Left hindlimb (tissue), 1 donor: Measurements from ENCODE around the gene FN3KRP.
"Not testable (repeated sequence)": the region's sequence is repeated elsewhere in the genome, so short reads cannot be mapped to it uniquely, and the experiment has no call there.

Source experiments
- DNase-seq: peaks from one replicate; pipeline ENCODE4 v3.0.0-alpha.2; 2018

FN3KRP gene

GRCh38 chr17:82745524-82745923, 29.0 kb downstream of the FN3KRP start:
- DNase-seq: no peak

- no peak for DNase-seq
Measured at GRCh38 chr17:82748756-82749155, 32.2 kb downstream of the FN3KRP start.

GRCh38 chr17:82750241-82750908, 33.9 kb downstream of the FN3KRP start:
- no peak for DNase-seq

GRCh38 chr17:82751171-82751570, 34.7 kb downstream of the FN3KRP start:
- no peak for DNase-seq

- DNase-seq: peak; percentile 95
Measured at GRCh38 chr17:82751571-82752370, 35.3 kb downstream of the FN3KRP start, which contains the start of gene TBCD. TSS of gene TBCD (plus strand) at chr17:82752065. CDS start at chr17:82752194, 129 bp downstream.

GRCh38 chr17:82752371-82753200, 36.1 kb downstream of the FN3KRP start:
- DNase-seq: no peak

GRCh38 chr17:82753201-82753464, 36.6 kb downstream of the FN3KRP start:
- DNase-seq: no peak

GRCh38 chr17:82754297-82755208, 38.0 kb downstream of the FN3KRP start:
- DNase-seq: no peak

- DNase-seq: no peak
Measured at GRCh38 chr17:82756166-82756565, 39.7 kb downstream of the FN3KRP start.

GRCh38 chr17:82765371-82765770, 48.9 kb downstream of the FN3KRP start:
- DNase-seq: no peak

- DNase-seq: no peak
Measured at GRCh38 chr17:82767041-82767754, 50.7 kb downstream of the FN3KRP start.

GRCh38 chr17:82769041-82769440, 52.5 kb downstream of the FN3KRP start:
- DNase-seq: no peak

- no peak for DNase-seq
Measured at GRCh38 chr17:82772026-82772425, 55.5 kb downstream of the FN3KRP start.

- not testable (repeated sequence) for DNase-seq
Measured at GRCh38 chr17:82774456-82774855, 58.0 kb downstream of the FN3KRP start.

- DNase-seq: peak; percentile 70
Measured at GRCh38 chr17:82775001-82775823, 58.7 kb downstream of the FN3KRP start.

- no peak for DNase-seq
Measured at GRCh38 chr17:82776454-82776853, 59.9 kb downstream of the FN3KRP start.
